A172 (cell line): ENCODE data around the gene TP53BP1. TPM values are rescaled to one million over a fixed set of nuclear protein-coding genes. Genes with fewer than 3 reads are reported as not detected.

Experiments
- total RNA-seq: library from RNA; depleted of rRNA; stranded (reverse); fragments of >200 nt; shearing (Covaris generic); gene quantifications from 2 replicates; pipeline ENCODE4 v1.2.3, GENCODE V29; 2014; rRNA removed

TP53BP1 gene
- total RNA-seq, 1 experiment from 2014 or later = 42.3 TPM

Other genes starting within 250 kb of the TP53BP1 start
- gene TGM5, start 226.2 kb downstream of the TP53BP1 start, total RNA-seq = 0.14 TPM in 1 of 2 replicates, not detected in the other
- gene TGM7, start 190.9 kb downstream of the TP53BP1 start, total RNA-seq = not detected in 2 replicates
- gene LCMT2, start 162.6 kb downstream of the TP53BP1 start, total RNA-seq = 10.2 and 17.7 TPM in 2 replicates
- gene ZSCAN29, start 122.1 kb downstream of the TP53BP1 start, total RNA-seq = 3.4 and 6.6 TPM in 2 replicates
- gene TUBGCP4, start 122.1 kb downstream of the TP53BP1 start, total RNA-seq = 9.0 and 11.2 TPM in 2 replicates
- 45.0 and 53.1 TPM in 2 replicates for gene MAP1A, start 24.5 kb upstream of the TP53BP1 start, total RNA-seq
- gene PPIP5K1, start 97.1 kb upstream of the TP53BP1 start, total RNA-seq = 5.5 and 11.8 TPM in 2 replicates
- not detected in 2 replicates for gene CKMT1B, start 100.9 kb upstream of the TP53BP1 start, total RNA-seq
- gene STRC, start 125.6 kb upstream of the TP53BP1 start, total RNA-seq = not detected in 2 replicates
- gene CATSPER2, start 155.7 kb upstream of the TP53BP1 start, total RNA-seq = 0.47 and 0.60 TPM in 2 replicates
- not detected in 2 replicates for gene CKMT1A, start 200.7 kb upstream of the TP53BP1 start, total RNA-seq